GM12878 (cell line): ENCODE data around the gene SLC49A4. TPM values are rescaled to one million over a fixed set of nuclear protein-coding genes. Genes with fewer than 3 reads are reported as not detected.

Experiments used
- ATAC-seq: fragments of 200-7000 bp; cut with Tn5 transposase; 3 replicates; pipeline ENCODE4 v1.9.1; 2020; ENCODE audit warnings: mild to moderate bottlenecking, moderate library complexity
- BruUV-seq: library from RNA; stranded (reverse); fragments of 400-500 nt; replicated peaks from 2 replicates; lab custom pipeline; 2021; lab: Mats Ljungman, UMichigan
- CTCF ChIA-PET: fragments of 300-600 bp; sonication (Branson Sonifier 250); formaldehyde crosslinking; extraction: SDS; loops from one replicate; lab custom pipeline; 2021; ENCODE audit warnings: inconsistent platforms; lab: Yijun Ruan, JAX
- POLR2A ChIA-PET: fragments of 350-600 bp; formaldehyde crosslinking; extraction: SDS; loops from one replicate; lab custom pipeline; 2021; ENCODE audit warnings: inconsistent platforms; lab: Charles Lee
- RAD21 ChIA-PET: fragments of 300-600 bp; sonication (Branson Sonifier 250); formaldehyde crosslinking; loops from one replicate; lab custom pipeline; 2023; ENCODE audit warnings: antibody characterized with exemption; ENCODE audit not compliant: unreplicated experiment; lab: Charles Lee
- SMC1A ChIA-PET: fragments of 300-600 bp; sonication (Branson Sonifier 250); formaldehyde crosslinking; loops from one replicate; lab custom pipeline; 2023; ENCODE audit not compliant: unreplicated experiment, uncharacterized antibody; lab: Charles Lee
- DNase-seq: peaks from one replicate; pipeline ENCODE4 v3.0.0-alpha.2; 2011; ENCODE audit warnings: low read depth, low spot score
- FAIRE-seq: peaks from 3 replicates; lab custom pipeline; 2011; peaks lifted over from hg19 to GRCh38; lab: Jason Lieb, UNC
- H2AFZ ChIP-seq: 2 replicates; pipeline ENCODE4 v1.6.0; 2011; ENCODE audit warnings: low read depth, low read length, control low read depth; ENCODE audit not compliant: control insufficient read depth
- H3K27ac ChIP-seq: 2 replicates; pipeline ENCODE4 v1.5.1; 2011; ENCODE audit warnings: control low read depth; ENCODE audit not compliant: control insufficient read depth, insufficient read depth
- H3K27me3 ChIP-seq, 2 experiments: replicated peaks in 1 of 2; 2 replicates each; pipeline versions ENCODE4 v1.6.0 to v1.6.1; 2011; ENCODE audit warnings: low read length in 1 of 2; ENCODE audit not compliant: control insufficient read depth in 2 of 2, insufficient read depth in 2 of 2
- H3K36me3 ChIP-seq, 2 experiments: 2 replicates each; pipeline ENCODE4 v1.5.1; 2011; ENCODE audit warnings: low read length in 1 of 2; ENCODE audit not compliant: control insufficient read depth in 2 of 2, insufficient read depth in 2 of 2
- H3K4me1 ChIP-seq: 2 replicates; pipeline ENCODE4 v1.6.1; 2011; ENCODE audit warnings: mild to moderate bottlenecking, low read length, moderate library complexity, mixed read lengths; ENCODE audit not compliant: control insufficient read depth, insufficient read depth
- H3K4me2 ChIP-seq: 2 replicates; pipeline ENCODE4 v1.6.0; 2011; ENCODE audit warnings: control low read depth; ENCODE audit not compliant: control insufficient read depth, insufficient read depth
- H3K4me3 ChIP-seq: fragments of 200-600 bp; sonication (generic); 2 replicates; pipeline ENCODE4 v1.5.1; 2016
- H3K79me2 ChIP-seq: 2 replicates; pipeline ENCODE4 v1.6.0; 2011; ENCODE audit warnings: low read length; ENCODE audit not compliant: control insufficient read depth, insufficient read depth
- H3K9ac ChIP-seq: 2 replicates; pipeline ENCODE4 v1.8.0; 2011; ENCODE audit warnings: low read length, control low read depth, mixed read lengths; ENCODE audit not compliant: control insufficient read depth, insufficient read depth
- H3K9me3 ChIP-seq: replicated peaks from 3 replicates; pipeline ENCODE4 v1.5.1; 2011; ENCODE audit warnings: mild to moderate bottlenecking, low read length; ENCODE audit not compliant: control insufficient read depth, insufficient read depth
- H4K20me1 ChIP-seq: 2 replicates; pipeline ENCODE4 v1.6.0; 2011; ENCODE audit not compliant: control insufficient read depth, insufficient read depth
- BRCA1 ChIP-seq: IDR thresholded peaks from 2 replicates; pipeline ENCODE4 v1.6.1; 2011; ENCODE audit warnings: low read depth, low read length, improper control_type of control experiment
- POU2F2 ChIP-seq: IDR thresholded peaks from 3 replicates; pipeline ENCODE4 v1.6.1; 2011; ENCODE audit warnings: low read depth, mild to moderate bottlenecking, low read length, borderline replicate concordance
- WGBS: methylation state at CpG from one replicate; pipeline ENCODE4 v1.1.6; 2016; ENCODE audit warnings: low lambda C conversion rate; ENCODE audit not compliant: insufficient replicate concordance, insufficient coverage; ENCODE audit errors: missing lambda C conversion rate; 5-methylcytosine and 5-hydroxymethylcytosine counted together
- in situ Hi-C: fragments of 300-500 bp; cut with MboI; formaldehyde crosslinking; loops from 9 replicates; pipeline ENCODE4 v1.14.3; 2018; ENCODE audit warnings: mixed read lengths
- intact Hi-C: fragments of 100-400 bp; cut with micrococcal nuclease; formaldehyde crosslinking; loops from one replicate; pipeline ENCODE4 v1.14.2; 2022; ENCODE audit not compliant: unreplicated experiment
- polyA plus RNA-seq, 11 experiments: library from polyadenylated mRNA; depleted of rRNA in 4 of 11; unstranded in 6 of 11; stranded (reverse) in 5 of 11; fragments of >200 nt; fragmentation: Nextera tagmentation in 4 of 11; fragmentation: Illumina TruSeq in 1 of 11; extraction: Ambion mirVana in 4 of 11; extraction: Trizol in 1 of 11; gene quantifications; 1 replicate in 1 of 11; 2 replicates in 10 of 11; pipeline versions ENCODE4 v1.2.1 to v1.2.3, GENCODE V29; 2011 to 2016; ENCODE audit warnings: inconsistent platforms in 2 of 11, missing spikeins in 2 of 11, low read depth in 1 of 11
- total RNA-seq, 4 experiments: library from RNA; depleted of rRNA in 3 of 4; stranded (reverse); fragments of >200 nt in 3 of 4; fragmentation: Illumina TruSeq in 1 of 4; extraction: Trizol in 1 of 4; gene quantifications; 2 replicates each; pipeline versions ENCODE4 v1.2.1 to v1.2.3, GENCODE V29; 2013 to 2021
- TF ChIP-seq, protein P1 (sequence below): fragments of 450-650 bp; IDR thresholded peaks from 2 replicates; pipeline ENCODE4 v1.6.1; 2017; ENCODE audit warnings: mild to moderate bottlenecking, moderate library complexity

SLC49A4 gene
- total and polyA plus RNA-seq, 10 of the 15 experiments (the other 5 are each of a cell fraction or from before 2014, with no cell fraction given): 0.48 to 2.2 (median 1.4) TPM

DNA sequence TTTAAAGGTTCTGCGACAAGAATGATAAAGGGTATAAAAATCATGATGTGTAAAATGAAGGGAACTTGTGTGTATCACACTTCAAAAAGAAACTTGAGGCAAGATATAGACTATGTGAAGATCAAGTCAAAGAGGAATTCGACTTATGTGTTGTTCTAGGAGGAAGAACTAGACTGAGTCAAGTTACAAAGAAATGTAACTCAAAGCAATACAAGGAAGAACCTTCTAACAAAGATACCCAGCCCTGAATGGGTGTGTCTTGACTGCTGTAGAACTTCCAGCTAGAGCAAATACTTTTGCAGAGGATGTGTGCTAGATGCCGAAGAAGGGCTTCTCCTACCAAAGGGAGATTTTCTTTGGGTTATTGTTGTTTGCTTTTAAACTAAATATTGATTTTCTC, 2.4 kb downstream of the SLC49A4 start:
- no TSS peak for BruUV-seq
- Histone ChIP-seq H3K27me3 (no peaks in the 10 kb centered on the region), H4K20me1 (no peaks in the 10 kb centered on the region), H3K9me3 (no peaks in the 10 kb centered on the region), H3K27ac (no peak overlapping the region), H3K4me3 (no peak overlapping the region), H3K79me2 (no peaks in the 10 kb centered on the region; the same call in 1 of the 2 replicates), H3K4me1 (no peaks in the 10 kb centered on the region), H3K4me2 (no peak overlapping the region), H3K9ac (no peak overlapping the region), H3K36me3 (no peaks in the 10 kb centered on the region), H2AFZ (no peak overlapping the region)
- TF ChIP-seq POU2F2 (no peak), BRCA1 (no peak)
- TF ChIP-seq, protein P1, sequence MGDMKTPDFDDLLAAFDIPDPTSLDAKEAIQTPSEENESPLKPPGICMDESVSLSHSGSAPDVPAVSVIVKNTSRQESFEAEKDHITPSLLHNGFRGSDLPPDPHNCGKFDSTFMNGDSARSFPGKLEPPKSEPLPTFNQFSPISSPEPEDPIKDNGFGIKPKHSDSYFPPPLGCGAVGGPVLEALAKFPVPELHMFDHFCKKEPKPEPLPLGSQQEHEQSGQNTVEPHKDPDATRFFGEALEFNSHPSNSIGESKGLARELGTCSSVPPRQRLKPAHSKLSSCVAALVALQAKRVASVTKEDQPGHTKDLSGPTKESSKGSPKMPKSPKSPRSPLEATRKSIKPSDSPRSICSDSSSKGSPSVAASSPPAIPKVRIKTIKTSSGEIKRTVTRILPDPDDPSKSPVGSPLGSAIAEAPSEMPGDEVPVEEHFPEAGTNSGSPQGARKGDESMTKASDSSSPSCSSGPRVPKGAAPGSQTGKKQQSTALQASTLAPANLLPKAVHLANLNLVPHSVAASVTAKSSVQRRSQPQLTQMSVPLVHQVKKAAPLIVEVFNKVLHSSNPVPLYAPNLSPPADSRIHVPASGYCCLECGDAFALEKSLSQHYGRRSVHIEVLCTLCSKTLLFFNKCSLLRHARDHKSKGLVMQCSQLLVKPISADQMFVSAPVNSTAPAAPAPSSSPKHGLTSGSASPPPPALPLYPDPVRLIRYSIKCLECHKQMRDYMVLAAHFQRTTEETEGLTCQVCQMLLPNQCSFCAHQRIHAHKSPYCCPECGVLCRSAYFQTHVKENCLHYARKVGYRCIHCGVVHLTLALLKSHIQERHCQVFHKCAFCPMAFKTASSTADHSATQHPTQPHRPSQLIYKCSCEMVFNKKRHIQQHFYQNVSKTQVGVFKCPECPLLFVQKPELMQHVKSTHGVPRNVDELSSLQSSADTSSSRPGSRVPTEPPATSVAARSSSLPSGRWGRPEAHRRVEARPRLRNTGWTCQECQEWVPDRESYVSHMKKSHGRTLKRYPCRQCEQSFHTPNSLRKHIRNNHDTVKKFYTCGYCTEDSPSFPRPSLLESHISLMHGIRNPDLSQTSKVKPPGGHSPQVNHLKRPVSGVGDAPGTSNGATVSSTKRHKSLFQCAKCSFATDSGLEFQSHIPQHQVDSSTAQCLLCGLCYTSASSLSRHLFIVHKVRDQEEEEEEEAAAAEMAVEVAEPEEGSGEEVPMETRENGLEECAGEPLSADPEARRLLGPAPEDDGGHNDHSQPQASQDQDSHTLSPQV: no peak
- POLR2A ChIA-PET: no interaction called here
- FAIRE-seq: no peak
- 28% methylated on average over 3 of the region's 3 CpGs for WGBS
- in situ Hi-C loops (no loop called here), intact Hi-C loops (loop anchor here (10.0 kb wide), 1 partner anchor 232 kb away; the partner anchor contains the start of genes DTX3L and PARP9)
- no peak for ATAC-seq
- RAD21 ChIA-PET: no interaction called here
- CTCF ChIA-PET: interaction anchor here (1.1 to 1.8 kb wide), 2 partner anchors 9 to 231 kb away, joined by 3 to 5 read pairs; no protein-coding TSS in a partner anchor
- SMC1A ChIA-PET: interaction anchor here (0.8 kb wide), 1 partner anchor 365 kb away, joined by 3 read pairs; no protein-coding TSS in a partner anchor
- no peak for DNase-seq
